Measurements from ENCODE around the gene TDRD12. TPM values are rescaled to one million over a fixed set of nuclear protein-coding genes. Genes with fewer than 3 reads are reported as not detected.
"Not testable (repeated sequence)": the region's sequence is repeated elsewhere in the genome, so short reads cannot be mapped to it uniquely, and the experiment has no call there.

TDRD12 gene
- polyA plus RNA-seq, 3 donors, result 0.05 TPM; not detected in 2

DNA sequence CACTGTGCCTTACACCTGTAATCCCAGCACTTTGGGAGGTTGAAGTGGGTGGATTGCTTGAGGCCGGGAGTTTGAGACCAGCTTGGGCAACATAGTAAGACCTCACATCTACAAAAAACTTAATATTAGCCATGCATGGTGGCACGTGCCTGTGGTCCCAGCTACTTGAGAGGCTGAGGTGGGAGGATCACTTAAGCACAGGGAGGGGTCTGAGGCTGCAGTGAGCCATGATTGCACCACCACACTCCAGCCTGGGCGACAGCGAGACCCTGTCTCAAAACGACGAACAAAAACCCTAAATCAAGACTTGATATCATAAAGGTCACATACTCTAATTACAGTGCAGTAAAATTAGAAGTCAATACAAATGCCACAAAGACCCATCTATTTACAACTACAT lies 132.6 kb downstream of the TDRD12 start:
- no peaks in the 10 kb centered on the region for H3K36me3 Mint-ChIP-seq
- no peaks in the 10 kb centered on the region for H3K79me2 ChIP-seq (ENCODE audit: insufficient read depth, low read length)
- intact Hi-C loops (cut with micrococcal nuclease), result no loop called here

GRCh38 chr19:32856818-32857217 lies 137.3 kb downstream of the TDRD12 start:
- not testable (repeated sequence) for H3K4me3 Mint-ChIP-seq; H2AFZ ChIP-seq (ENCODE audit: insufficient read depth, low read depth, low read length, poor library complexity, severe bottlenecking)

More for the DNA sequence above, 132.6 kb downstream of the TDRD12 start:
- WGBS (ENCODE audit: insufficient coverage), result 100% methylated on average over 1 of the region's 6 CpGs
- Histone ChIP-seq H3K27me3 (ENCODE audit: control insufficient read depth in 2 of 2, insufficient read depth in 2 of 2, low read length in 2 of 2) (no peaks in the 10 kb centered on the region), H2AFZ (ENCODE audit: insufficient read depth, low read depth, low read length, poor library complexity, severe bottlenecking) (no peak overlapping the region), H3K4me3 (replicated peaks in 1 of 3; ENCODE audit: low read depth in 2 of 3, low read length in 3 of 3) (no peak overlapping the region), H3K9ac (ENCODE audit: insufficient read depth, low read length, poor library complexity, severe bottlenecking) (no peak overlapping the region), H3K4me1 (ENCODE audit: control insufficient read depth in 1 of 2, insufficient read depth in 2 of 2, low read length in 2 of 2) (no peaks in the 10 kb centered on the region), H3K9me3 (replicated peaks in 1 of 2; ENCODE audit: control insufficient read depth in 1 of 2, insufficient read depth in 1 of 2, low read length in 2 of 2) (no peaks in the 10 kb centered on the region), H3K4me2 (replicated peaks; ENCODE audit: extremely low read depth, low read length, poor library complexity, severe bottlenecking) (no peak overlapping the region), H4K20me1 (ENCODE audit: insufficient read depth, low read length) (no peaks in the 10 kb centered on the region), H3K27ac (ENCODE audit: low read depth in 1 of 2, low read length in 2 of 2) (no peak overlapping the region), H3K36me3 (replicated peaks in 1 of 2; ENCODE audit: control insufficient read depth in 1 of 2, insufficient read depth in 2 of 2, low read length in 2 of 2) (no peaks in the 10 kb centered on the region)
- H3K27me3 Mint-ChIP-seq (ENCODE audit: low read depth in 3 of 3), result no peaks in the 10 kb centered on the region
- H3K4me3 Mint-ChIP-seq, result no peak overlapping the region
- TF ChIP-seq, protein P1, sequence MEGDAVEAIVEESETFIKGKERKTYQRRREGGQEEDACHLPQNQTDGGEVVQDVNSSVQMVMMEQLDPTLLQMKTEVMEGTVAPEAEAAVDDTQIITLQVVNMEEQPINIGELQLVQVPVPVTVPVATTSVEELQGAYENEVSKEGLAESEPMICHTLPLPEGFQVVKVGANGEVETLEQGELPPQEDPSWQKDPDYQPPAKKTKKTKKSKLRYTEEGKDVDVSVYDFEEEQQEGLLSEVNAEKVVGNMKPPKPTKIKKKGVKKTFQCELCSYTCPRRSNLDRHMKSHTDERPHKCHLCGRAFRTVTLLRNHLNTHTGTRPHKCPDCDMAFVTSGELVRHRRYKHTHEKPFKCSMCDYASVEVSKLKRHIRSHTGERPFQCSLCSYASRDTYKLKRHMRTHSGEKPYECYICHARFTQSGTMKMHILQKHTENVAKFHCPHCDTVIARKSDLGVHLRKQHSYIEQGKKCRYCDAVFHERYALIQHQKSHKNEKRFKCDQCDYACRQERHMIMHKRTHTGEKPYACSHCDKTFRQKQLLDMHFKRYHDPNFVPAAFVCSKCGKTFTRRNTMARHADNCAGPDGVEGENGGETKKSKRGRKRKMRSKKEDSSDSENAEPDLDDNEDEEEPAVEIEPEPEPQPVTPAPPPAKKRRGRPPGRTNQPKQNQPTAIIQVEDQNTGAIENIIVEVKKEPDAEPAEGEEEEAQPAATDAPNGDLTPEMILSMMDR (IDR thresholded peaks at IDR 0.05), result no peak
- no peaks in the 10 kb centered on the region for H3K4me1 Mint-ChIP-seq
- H3K27ac Mint-ChIP-seq, result no peak overlapping the region
- DNase-seq, result no peak
- peaks cover 0 to 7% (median 3%) of the 10 kb centered on the region in 7 donors for H3K9me3 Mint-ChIP-seq

More at GRCh38 chr19:32856818-32857217, 137.3 kb downstream of the TDRD12 start:
- H3K36me3 Mint-ChIP-seq; H3K27me3 ChIP-seq (ENCODE audit: control insufficient read depth in 2 of 2, insufficient read depth in 2 of 2, low read length in 2 of 2); H4K20me1 ChIP-seq (ENCODE audit: insufficient read depth, low read length); H3K4me3 ChIP-seq (replicated peaks in 1 of 3; ENCODE audit: low read depth in 2 of 3, low read length in 3 of 3); H3K27ac ChIP-seq (ENCODE audit: low read depth in 1 of 2, low read length in 2 of 2); H3K27ac Mint-ChIP-seq; intact Hi-C loops (cut with micrococcal nuclease); H3K4me1 Mint-ChIP-seq; H3K4me1 ChIP-seq (ENCODE audit: control insufficient read depth in 1 of 2, insufficient read depth in 2 of 2, low read length in 2 of 2); H3K79me2 ChIP-seq (ENCODE audit: insufficient read depth, low read length); DNase-seq; H3K9ac ChIP-seq (ENCODE audit: insufficient read depth, low read length, poor library complexity, severe bottlenecking); H3K9me3 ChIP-seq (replicated peaks in 1 of 2; ENCODE audit: control insufficient read depth in 1 of 2, insufficient read depth in 1 of 2, low read length in 2 of 2); H3K36me3 ChIP-seq (replicated peaks in 1 of 2; ENCODE audit: control insufficient read depth in 1 of 2, insufficient read depth in 2 of 2, low read length in 2 of 2); H3K4me2 ChIP-seq (replicated peaks; ENCODE audit: extremely low read depth, low read length, poor library complexity, severe bottlenecking); H3K27me3 Mint-ChIP-seq (ENCODE audit: low read depth in 3 of 3); H3K9me3 Mint-ChIP-seq: not testable (repeated sequence)
- 95% methylated on average over 4 of the region's 7 CpGs for WGBS (ENCODE audit: insufficient coverage)
